SU-DHL-6 (cell line): Measurements from ENCODE around the gene CDK6.

ENCODE experiments used
- H2AFZ ChIP-seq: fragments of 200-600 bp; sonication (generic); 2 replicates; pipeline ENCODE4 v1.6.1; 2014; ENCODE audit warnings: low read depth, mild to moderate bottlenecking, moderate library complexity, mixed read lengths, antibody characterized with exemption, low read length; ENCODE audit not compliant: severe bottlenecking
- H3F3A ChIP-seq: fragments of 200-600 bp; shearing (Covaris generic); 2 replicates; pipeline ENCODE4 v1.6.0; 2016; ENCODE audit warnings: antibody characterized with exemption, mild to moderate bottlenecking; ENCODE audit not compliant: insufficient read depth
- H3K27ac ChIP-seq: fragments of 200-600 bp; sonication (generic); 2 replicates; pipeline ENCODE4 v1.5.1; 2016; ENCODE audit warnings: low read depth, mild to moderate bottlenecking, low read length, moderate library complexity, mixed read lengths
- H3K27me3 ChIP-seq: fragments of 200-600 bp; sonication (generic), shearing (Covaris generic); 2 replicates; pipeline ENCODE4 v1.6.0; 2014; ENCODE audit warnings: mild to moderate bottlenecking, low read length
- H3K36me3 ChIP-seq: fragments of 200-600 bp; sonication (generic); 2 replicates; pipeline ENCODE4 v1.6.1; 2014; ENCODE audit warnings: mild to moderate bottlenecking, low read length, mixed read lengths
- H3K4me2 ChIP-seq: fragments of 300-600, 200-600 bp; shearing (Covaris generic), sonication (generic); 2 replicates; pipeline ENCODE4 v1.6.0; 2014; ENCODE audit warnings: low read length, low read depth, mild to moderate bottlenecking; ENCODE audit not compliant: poor library complexity, severe bottlenecking
- H3K4me3 ChIP-seq: fragments of 200-600 bp; sonication (generic); 2 replicates; pipeline ENCODE4 v1.5.1; 2014; ENCODE audit warnings: antibody characterized with exemption, low read length, mild to moderate bottlenecking, mixed read lengths; ENCODE audit not compliant: insufficient read depth, poor library complexity, severe bottlenecking
- H3K79me2 ChIP-seq: fragments of 200-600 bp; sonication (generic); 2 replicates; pipeline ENCODE4 v1.6.1; 2014; ENCODE audit warnings: mild to moderate bottlenecking, low read length, moderate library complexity; ENCODE audit not compliant: insufficient read depth
- H3K9ac ChIP-seq: fragments of 200-600 bp; sonication (generic); 2 replicates; pipeline ENCODE4 v1.7.0; 2014; ENCODE audit warnings: mild to moderate bottlenecking, low read length
- H3K9me2 ChIP-seq: fragments of 200-600 bp; sonication (generic); replicated peaks from 2 replicates; pipeline ENCODE4 v1.6.1; 2014; ENCODE audit warnings: low read length; ENCODE audit not compliant: insufficient read depth
- H3K9me3 ChIP-seq: fragments of 200-600 bp; sonication (generic); 2 replicates; pipeline ENCODE4 v1.6.1; 2014; ENCODE audit warnings: low read length, mixed read lengths; ENCODE audit not compliant: insufficient read depth
- H4K20me1 ChIP-seq: fragments of 200-600 bp; sonication (generic); 2 replicates; pipeline ENCODE4 v1.6.1; 2014; ENCODE audit warnings: low read depth, mild to moderate bottlenecking, antibody characterized with exemption, low read length, moderate library complexity, mixed read lengths
- CTCF ChIP-seq: fragments of 200-600 bp; sonication (generic); IDR thresholded peaks from one replicate; pipeline ENCODE4 v1.5.1; 2017; ENCODE audit warnings: antibody characterized with exemption, mild to moderate bottlenecking, low read length, moderate library complexity; ENCODE audit not compliant: insufficient read depth, poor library complexity, severe bottlenecking
- EZH2phosphoT487 ChIP-seq: fragments of 200-600 bp; sonication (generic), shearing (Covaris generic); conservative IDR thresholded peaks from 2 replicates; pipeline ENCODE4 v1.6.1; 2018; ENCODE audit warnings: mild to moderate bottlenecking, antibody characterized with exemption, low read length, moderate library complexity, mixed read lengths

CDK6 gene

GRCh38 chr7:92768501-92769393 is 67.6 kb downstream of the CDK6 start:
- no peak for TF ChIP-seq CTCF
- no peak for TF ChIP-seq EZH2phosphoT487
- no peaks in the 10 kb centered on the region for H3K36me3 ChIP-seq
- no peaks in the 10 kb centered on the region for H3K9me2 ChIP-seq
- H3K4me3 ChIP-seq: no peak overlapping the region
- no peak overlapping the region for H3K4me2 ChIP-seq
- no peak overlapping the region for H3K27ac ChIP-seq
- H3K79me2 ChIP-seq: no peaks in the 10 kb centered on the region
- no peak overlapping the region for H2AFZ ChIP-seq
- H3K9me3 ChIP-seq: no peaks in the 10 kb centered on the region
- H3K27me3 ChIP-seq: no peaks in the 10 kb centered on the region
- no peak overlapping the region for H3K9ac ChIP-seq
- H3F3A ChIP-seq: no peaks in the 10 kb centered on the region
- H4K20me1 ChIP-seq: no peaks in the 10 kb centered on the region

- Histone ChIP-seq H3K27me3 (no peaks in the 10 kb centered on the region), H3K9ac (no peak overlapping the region), H3K79me2 (no peaks in the 10 kb centered on the region), H3K9me3 (no peaks in the 10 kb centered on the region), H3K9me2 (no peaks in the 10 kb centered on the region), H3K4me3 (no peak overlapping the region), H4K20me1 (no peaks in the 10 kb centered on the region), H3K4me2 (no peak overlapping the region), H3F3A (no peaks in the 10 kb centered on the region), H2AFZ (no peak overlapping the region), H3K36me3 (no peaks in the 10 kb centered on the region), H3K27ac (no peak overlapping the region)
- TF ChIP-seq EZH2phosphoT487 (no peak), CTCF (no peak)
Measured at GRCh38 chr7:92767437-92767836, 68.9 kb downstream of the CDK6 start.

- Histone ChIP-seq H3K4me2 (no peak overlapping the region), H3K4me3 (no peak overlapping the region)
Measured at GRCh38 chr7:92766461-92767003, 69.8 kb downstream of the CDK6 start.

More at GRCh38 chr7:92766461-92767003, 69.8 kb downstream of the CDK6 start:
- H3K79me2 ChIP-seq: no peaks in the 10 kb centered on the region
- no peak overlapping the region for H3K9ac ChIP-seq
- H3F3A ChIP-seq: no peaks in the 10 kb centered on the region
- no peaks in the 10 kb centered on the region for H3K27me3 ChIP-seq
- H4K20me1 ChIP-seq: no peaks in the 10 kb centered on the region
- no peak overlapping the region for H2AFZ ChIP-seq
- H3K36me3 ChIP-seq: no peaks in the 10 kb centered on the region
- H3K9me2 ChIP-seq: no peaks in the 10 kb centered on the region
- TF ChIP-seq EZH2phosphoT487 (no peak), CTCF (no peak)
- H3K27ac ChIP-seq: no peak overlapping the region
- H3K9me3 ChIP-seq: no peaks in the 10 kb centered on the region
